HL-60/S4 treated with retinoic acid at 250 ng/mL for 4 days and 3 days (cell line): ENCODE data around the gene METTL21C.

Source experiments
- in situ Hi-C: fragments of 300-500 bp; cut with MboI; formaldehyde crosslinking; loops from 2 replicates; pipeline ENCODE4 v1.7.0; 2022; ENCODE audit warnings: low sequenced_read_pairs

Gene METTL21C

DNA sequence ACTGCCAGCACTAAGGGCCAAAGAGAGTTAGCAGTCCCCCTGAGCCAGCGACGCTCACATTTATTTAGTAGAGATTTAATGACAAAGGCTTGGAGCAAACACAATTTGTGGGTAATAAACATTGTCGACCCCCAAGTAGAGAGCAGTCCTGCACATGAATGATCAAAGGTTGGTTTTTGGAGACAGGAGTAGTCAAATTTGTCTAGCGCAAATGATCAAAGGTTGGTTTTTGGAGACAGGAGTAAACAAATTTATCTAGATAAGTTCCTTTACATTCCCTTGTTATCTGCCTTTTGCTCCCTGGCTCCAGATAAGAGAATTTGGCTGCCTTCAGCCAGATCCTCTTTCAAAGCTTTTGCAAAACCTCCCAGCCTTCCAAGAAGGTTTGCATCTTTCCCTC, 26.9 kb downstream of the METTL21C start:
- in situ Hi-C loops, result no loop called here

DNA sequence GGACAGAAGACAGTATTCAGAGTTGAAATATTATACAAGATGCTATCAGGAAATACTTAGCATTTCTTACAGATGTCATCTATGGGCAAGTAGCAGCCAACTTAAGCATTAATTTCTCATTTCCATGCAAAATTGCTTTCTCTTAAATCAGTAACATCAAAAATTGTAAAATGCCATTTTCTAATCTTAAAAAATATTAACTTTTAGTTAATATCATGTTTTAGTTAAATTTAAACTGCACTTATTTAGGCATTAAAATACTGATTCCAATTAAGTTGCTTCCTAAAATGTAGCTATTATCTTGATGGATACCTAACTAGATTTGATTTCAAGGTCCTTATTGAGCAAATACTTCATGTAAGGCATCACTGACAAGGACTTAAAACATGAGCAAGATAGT, 27.8 kb downstream of the METTL21C start:
- in situ Hi-C loops, result no loop called here

DNA sequence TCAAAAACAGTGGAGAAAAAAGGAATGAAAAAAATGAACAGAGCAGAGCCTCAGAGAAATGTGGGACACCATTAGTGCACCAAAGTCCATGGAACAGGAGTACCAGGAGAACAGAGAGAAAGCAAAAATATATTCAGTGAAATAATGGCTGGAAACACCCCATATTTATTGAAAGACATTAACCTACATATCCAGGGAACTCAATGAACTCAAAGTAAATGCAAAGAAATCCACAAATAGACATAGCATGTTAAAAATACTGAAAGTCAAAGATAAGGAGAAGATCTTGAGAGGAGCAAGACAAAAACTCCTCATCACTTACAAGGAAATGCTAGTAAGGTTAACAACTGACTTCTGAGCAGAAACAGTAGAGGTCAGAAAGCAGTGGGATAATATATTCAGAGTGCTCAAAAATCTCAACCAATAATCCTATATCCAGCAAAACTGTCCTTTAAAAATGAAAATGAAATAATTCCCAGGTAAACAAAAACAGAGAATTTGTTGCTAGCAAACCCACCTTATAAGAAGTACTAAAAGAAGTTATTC, 35.6 kb downstream of the METTL21C start:
- in situ Hi-C loops, result no loop called here

DNA sequence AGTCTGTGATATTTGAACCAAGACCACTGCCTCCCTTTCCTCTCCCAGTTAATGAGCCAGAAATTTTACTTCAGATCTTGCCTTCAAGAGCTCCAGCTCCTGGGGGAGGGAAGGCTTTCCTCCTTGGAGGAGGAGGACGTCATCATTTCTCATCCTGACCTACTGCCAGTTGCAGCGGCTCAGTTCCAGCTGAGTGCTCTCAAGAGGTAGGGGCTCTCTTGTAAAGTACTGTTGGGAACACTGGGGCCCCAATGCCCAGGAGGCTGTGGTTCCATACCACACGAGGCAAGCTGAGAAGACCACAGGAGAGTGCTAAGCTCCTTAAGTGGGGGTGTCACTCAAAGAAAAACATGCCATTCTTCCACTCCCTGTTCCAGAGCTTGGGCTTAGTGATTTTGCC, 36.2 kb downstream of the METTL21C start:
- in situ Hi-C loops, result no loop called here

- in situ Hi-C loops, result no loop called here
These were observed 37.2 kb downstream of the METTL21C start for GRCh38 chr13:102657630-102658029.

DNA sequence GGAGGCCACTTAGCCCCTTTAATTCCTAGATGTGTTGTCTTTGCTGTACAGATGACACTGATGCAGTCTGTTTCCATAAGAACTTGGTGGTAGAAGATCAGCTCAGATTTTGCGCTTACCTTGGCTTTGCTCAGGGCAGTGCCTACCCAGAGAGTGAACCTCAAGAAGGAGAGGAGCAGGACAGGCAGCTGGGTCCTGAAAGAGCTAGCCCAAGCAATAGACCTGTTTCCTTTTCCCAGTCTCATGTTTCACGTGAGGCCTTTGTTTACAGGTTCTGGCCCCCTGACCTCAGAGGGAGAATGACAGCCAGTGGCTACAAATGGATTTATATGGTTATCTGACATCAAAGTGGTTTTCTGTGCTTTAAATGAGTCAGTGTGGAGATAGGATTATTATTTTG, 40.1 kb downstream of the METTL21C start:
- in situ Hi-C loops, result no loop called here

DNA sequence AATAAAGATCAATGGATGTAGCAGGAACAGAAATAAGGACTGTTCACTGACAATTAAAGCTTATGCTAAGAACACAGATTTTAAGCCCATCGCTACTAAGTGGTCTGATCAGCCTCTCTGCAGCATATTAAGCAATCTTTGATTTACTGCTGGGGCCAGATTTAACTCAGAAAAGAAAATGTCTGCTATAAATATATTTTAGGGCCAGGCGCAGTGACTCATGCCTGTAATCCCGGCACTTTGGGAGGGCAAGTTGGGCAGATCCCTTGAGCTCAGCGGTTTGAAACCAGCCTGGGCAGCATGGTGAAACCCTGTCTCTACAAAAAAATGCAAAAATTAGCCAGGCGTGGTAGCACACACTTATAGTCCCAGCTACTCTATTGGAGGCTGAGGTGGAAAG, 43.0 kb downstream of the METTL21C start:
- in situ Hi-C loops, result no loop called here

- in situ Hi-C loops, result no loop called here
These were observed 43.5 kb downstream of the METTL21C start for GRCh38 chr13:102651392-102651791.

- in situ Hi-C loops, result no loop called here
These were observed 44.4 kb downstream of the METTL21C start for GRCh38 chr13:102650444-102650843.

DNA sequence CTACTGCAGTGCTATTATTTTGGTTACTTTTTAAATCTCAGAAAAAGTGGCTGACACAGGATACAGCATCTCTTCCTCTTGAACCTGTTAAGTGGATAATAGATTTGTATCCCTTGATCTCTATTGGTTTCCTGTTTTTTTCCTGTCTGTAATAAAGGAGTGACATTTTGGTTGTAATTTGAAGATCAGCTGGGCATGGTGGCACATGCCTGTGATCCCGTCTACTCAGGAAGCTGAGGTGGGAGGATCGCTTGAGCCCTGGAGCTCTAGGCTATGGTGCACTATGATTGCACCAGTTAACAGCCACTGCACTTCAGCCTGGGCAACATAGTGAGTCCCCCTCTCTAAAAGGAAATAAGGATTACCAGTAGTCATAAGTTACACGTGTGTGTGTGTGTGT, 46.8 kb downstream of the METTL21C start:
- in situ Hi-C loops, result no loop called here

GRCh38 chr13:102645701-102646100, 49.1 kb downstream of the METTL21C start:
- in situ Hi-C loops, result no loop called here

GRCh38 chr13:102643656-102644055, 51.2 kb downstream of the METTL21C start:
- in situ Hi-C loops, result no loop called here

DNA sequence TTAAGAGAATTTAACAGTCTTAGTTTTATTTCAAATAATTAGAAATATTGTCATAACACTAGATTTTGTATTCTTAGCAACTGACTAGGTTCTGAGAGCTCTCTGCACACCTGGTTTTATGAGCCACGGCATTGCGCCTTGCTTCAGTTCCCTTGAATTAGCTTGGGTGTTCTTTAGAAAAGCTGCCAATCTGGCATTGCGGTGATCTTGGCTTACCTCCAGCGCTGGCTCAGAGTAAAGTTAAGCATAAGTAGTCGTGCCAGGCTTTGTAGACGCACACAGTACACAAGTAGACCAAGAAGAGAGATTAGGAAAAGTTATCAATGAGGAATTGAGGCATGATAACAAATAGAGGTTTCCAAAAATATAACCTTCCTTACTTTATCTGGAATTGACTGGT, 52.4 kb downstream of the METTL21C start:
- in situ Hi-C loops, result no loop called here

DNA sequence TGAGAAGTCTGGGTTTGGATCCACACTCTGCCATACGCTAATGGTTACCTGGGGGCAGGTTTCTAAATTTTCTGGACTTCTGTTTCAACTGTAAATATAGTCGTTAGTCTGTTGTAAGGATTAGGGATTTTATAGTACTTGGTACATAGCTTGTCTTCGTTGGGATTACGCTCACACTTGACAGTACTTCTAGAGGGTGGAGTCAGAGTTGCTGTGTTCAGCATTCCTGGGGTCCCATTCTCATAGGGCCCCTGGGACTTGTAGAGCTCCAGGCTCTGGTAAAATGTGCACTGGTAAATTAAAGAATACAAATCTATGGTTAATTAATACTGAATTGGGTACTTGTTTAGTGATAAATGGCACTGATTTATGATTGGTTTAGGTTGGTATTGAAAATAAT, 52.8 kb downstream of the METTL21C start:
- in situ Hi-C loops, result no loop called here

DNA sequence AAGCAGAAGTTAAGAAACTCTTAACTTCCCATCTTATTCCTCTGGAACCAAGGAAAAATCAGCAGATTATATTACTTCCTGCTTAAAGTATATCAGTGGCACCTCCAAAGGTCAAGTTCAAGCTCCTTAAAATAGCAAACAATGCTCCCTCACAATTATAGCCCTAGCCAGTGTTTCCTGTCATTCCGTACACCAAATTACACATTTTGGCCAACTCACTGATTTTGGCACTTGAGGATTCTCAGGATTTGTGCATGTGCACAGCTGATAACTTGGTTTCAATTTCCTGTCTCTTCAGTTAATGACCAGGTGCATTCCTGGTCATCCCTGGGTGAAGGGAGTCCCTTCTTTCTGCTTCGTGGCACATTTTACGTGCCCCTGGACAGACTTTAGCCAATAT, 56.1 kb downstream of the METTL21C start:
- in situ Hi-C loops, result no loop called here
